EH (cell line): ENCODE measurements around the gene USP6.
"Not testable (repeated sequence)": the region's sequence is repeated elsewhere in the genome, so short reads cannot be mapped to it uniquely, and the experiment has no call there.

Source experiments
- DNase-seq: peaks from one replicate; pipeline ENCODE4 v3.0.0-alpha.2; 2015; ENCODE audit warnings: low read depth

USP6 gene

DNA sequence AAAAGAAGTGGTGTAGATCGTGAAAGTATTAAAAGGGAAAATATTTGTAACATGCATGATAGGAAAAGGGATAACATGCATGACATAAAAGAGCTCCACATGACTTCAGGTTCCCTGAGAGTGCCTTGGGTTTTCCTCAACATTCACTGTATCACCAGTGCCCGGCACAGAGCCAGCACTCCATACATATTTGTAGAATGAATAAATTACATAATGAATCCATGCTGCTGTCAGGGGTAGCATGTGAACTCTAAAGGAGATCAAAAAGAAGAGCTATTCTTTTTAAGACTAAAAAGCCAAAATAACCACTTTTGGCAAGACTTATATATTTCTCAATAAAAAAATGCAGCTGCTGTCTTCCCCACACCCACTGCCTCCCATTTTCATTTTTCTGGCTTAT is 78.5 kb downstream of the USP6 start:
- DNase-seq = peak; percentile 30

DNA sequence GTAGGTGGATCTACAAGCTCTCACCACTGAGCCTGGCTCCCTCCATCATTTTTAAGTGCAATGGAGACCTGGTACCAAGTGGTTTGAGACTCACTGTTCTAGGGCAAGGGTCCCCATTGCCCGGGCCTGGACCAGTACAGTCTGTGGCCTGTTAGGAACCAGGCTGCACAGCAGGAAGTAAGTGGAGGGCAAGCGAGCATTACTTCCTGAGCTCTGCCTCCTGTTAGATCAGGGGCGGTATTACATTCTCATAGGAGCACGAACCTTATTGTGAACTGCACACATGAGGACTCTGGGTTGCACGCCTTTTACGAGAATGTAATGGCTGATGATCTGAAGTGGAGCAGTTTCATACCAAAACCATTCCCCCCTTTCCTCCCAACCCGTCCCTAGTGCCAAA is 82.6 kb downstream of the USP6 start:
- DNase-seq = no peak

DNA sequence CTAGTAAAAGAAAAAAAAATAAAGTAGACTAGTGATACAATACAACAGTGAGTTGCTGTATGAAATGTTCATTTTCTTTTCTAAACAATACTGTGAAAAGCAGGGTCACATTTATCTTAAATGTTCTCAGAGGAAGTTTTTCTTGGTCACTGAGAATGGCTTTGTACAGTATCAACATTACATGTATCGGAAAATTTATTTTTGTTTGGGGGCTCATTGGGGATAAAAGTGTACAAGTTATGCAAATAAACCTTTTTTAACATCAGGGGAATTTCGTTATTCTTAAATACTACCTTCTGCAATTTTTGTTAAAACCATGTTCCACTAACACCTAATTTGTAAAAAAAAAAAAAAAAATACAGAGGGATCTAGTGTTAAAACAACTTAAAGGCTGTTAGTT is 84.5 kb downstream of the USP6 start:
- no peak for DNase-seq

DNA sequence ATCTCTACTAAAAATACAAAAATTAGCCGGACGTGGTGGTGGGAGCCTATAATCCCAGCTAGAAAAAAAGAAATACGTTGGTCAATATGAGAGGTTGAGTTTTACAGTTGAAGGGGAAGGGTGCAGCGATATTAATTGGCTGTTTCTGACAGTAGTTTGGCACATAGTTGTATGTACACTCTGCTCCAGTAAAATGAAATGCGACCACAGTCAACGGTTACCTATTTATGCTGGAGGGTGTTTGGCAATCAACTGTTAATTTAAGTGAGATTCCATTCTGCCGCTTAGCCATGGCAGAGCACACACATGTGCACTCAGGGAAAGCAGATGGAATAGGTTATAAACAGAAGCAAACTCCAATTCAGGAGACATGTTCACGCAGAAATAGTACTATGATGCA is 85.2 kb downstream of the USP6 start:
- no peak for DNase-seq

DNA sequence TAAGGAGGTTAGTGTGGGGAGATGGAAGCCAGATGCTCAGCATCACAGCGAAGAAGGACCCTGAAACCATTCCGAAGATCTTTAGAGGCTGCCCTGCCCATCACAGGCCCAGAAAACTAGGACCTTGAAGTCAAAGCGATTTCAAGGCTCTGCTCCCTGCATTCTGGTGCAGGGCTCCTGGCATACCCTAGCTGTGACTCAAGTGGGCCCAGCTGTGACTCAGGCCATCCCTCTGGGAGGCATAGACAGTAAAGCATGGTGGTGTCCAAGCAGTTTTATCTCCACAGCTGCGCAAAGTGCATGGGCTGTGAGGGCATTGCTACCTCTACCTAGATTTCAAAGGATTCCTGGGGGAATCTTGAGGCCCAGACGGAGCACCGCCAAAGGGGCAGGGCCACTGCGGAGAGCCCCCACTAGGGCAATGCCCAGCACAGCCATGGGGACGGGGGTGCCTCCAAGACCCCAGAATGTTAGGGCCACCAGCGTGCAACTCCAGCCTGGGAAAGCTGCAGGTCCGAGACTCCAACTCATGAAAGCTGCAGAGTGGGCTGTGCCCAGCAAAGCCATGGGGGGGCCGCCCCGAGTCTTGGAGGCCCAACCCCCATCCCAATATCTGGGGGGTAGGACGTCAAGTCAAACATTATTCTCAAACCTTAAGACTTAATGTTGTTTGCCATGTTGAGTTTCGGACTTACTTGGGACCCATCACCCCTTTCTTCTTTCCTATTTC is 87.5 kb downstream of the USP6 start:
- DNase-seq = peak; percentile 56

DNA sequence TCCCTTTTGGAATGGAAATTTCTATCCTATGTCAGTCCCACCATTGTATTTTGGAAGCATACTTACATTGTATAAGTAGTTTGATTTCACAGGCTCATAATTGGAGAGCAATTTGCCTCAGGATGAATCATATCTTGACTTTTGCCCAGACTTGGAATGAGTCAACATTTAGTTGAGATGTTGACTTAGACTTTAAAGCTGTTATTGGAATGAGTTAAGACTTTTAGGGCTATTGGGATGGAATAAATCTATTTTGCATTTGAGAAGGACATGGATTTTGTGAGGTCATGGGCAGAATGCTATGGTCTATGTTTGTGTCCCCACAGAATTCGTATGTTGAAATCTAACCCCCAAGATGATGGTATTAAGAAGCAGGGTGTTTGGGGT is 88.1 kb downstream of the USP6 start:
- peak; percentile 73 for DNase-seq

DNA sequence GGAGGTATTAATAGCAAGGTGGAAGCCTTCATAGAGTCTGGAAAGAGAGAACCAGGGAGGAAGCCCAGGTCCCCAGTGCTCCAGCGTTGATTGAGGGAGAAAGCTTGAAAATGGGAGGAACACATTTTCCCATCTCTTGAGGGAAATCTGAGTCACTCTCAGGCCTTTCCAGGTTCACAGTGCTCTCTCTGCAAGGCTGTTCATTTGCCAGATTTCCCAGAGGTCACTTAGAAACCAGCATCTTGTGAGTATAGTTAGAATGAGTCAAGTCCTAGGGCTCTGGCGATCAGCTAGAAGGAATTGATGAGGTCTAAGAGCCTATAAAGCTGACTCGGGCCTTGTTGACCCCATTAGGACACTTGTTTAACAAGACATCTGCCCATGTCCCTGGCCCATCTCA is 93.6 kb downstream of the USP6 start:
- DNase-seq = peak; percentile 20

DNA sequence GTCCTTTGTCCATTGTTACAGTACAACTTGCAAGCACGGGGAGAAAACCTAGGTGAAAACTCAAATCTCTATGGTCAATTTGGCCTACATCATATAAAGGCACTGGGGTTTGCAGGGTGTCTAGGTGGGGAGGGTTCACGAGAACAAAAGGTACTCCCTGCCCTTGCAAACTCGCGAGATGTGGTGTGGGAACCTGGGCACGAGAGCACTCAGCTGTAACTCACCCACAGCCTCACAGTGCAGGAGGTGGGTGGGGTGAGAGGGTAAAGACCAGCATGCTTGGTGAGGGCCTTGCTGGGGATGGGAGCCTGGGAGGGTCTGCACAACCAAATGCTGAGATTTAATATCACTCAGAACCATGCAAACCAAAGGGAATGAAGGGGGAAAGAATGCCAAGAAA is 94.3 kb downstream of the USP6 start:
- no peak for DNase-seq

DNA sequence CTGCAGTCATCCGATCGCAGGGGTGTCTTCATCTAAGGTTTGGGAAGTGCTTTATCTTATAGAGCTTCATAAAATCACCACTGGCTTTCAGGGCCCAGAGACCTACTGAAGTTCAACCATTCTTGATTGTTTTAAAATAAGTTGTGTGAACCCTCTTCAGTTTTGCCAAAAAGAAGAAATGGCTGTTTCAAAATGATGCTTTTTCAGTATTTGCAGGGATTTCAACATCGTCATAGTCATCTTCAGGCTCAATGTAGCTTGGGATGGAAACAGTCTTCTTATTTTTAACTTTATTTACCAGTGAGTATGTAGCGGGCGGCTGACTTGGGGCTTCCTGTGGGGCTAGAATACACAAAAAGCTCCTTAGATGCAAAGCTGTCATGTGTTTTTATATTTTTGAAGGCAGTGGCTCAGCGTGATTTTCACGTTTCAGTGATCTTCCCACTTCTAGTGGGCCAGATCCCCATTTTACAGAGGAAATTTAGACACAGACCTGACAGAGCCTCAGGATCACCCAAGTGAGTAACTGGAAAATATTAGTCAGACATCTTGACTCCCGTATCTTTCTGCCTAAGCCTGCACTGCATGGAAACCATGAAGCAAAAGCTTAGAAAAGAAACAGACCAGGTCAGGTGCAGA is 94.9 kb downstream of the USP6 start:
- DNase-seq = no peak

DNA sequence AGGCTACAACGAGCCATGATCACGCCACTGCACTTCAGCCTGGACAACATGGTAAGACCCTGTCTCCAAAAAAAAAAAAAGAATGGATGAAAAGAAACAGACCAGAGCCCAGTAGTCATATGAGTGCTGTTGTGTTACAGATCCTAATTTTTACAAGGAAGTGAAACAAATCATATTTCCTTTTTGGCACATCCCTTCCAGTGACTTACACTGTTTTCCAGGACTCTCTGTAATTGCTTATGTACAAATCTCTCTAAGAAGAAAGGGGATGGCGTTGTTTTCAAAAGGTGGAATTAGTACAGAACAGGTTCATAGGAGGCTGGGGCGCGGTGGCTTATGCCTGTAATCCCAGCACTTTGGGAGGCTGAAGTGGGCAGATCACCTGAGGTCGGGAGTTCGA is 95.6 kb downstream of the USP6 start:
- no peak for DNase-seq

DNA sequence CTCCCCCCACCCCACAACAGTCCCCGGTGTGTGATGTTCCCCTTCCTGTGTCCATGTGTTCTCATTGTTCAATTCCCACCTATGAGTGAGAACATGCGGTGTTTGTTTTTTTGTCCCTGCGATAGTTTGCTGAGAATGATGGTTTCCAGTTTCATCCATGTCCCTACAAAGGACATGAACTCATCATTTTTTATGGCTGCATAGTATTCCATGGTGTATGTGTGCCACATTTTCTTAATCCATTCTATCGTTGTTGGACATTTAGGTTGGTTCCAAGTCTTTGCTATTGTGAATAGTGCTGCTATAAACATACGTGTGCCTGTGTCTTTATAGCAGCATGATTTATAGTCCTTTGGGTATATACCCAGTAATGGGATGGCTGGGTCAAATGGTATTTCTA is 101.7 kb downstream of the USP6 start:
- not testable (repeated sequence) for DNase-seq

DNA sequence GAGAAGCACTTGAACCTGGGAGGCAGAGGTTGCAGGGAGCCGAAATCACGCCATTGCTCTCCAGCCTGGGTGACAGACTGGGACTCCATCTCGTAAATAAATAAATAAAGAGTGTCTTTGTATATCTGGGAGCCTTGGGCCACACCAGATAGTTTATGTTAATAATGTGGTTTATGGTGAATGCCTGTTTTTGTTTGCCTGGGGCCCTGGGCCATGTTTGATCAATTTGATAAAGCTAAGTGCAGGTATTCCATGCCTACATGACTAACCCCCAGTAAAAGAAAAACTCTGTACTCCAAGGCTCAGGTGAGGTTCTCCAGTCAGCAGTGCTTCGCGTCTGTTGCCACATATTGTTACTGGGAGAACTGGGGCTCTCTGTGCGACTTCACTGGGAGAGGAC is 103.7 kb downstream of the USP6 start:
- DNase-seq = no peak

DNA sequence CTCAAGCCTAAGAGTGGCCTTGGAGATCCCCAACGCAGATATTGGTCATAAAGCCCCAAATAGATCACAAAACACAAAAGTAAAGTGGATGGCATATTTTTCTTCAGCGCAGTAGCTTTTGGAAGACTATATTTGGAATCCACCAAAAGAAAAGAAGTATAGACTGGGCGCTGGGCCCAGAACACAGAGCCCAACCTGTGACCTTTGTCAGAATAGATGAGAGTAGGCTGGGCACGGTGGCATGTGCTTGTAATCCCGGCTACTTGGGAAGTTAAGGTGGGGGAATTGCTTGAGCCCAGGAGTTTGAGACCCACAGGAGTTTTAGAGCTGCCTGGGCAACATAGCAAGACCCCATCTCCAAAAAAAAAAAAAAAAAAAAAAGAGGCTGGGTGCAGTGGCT is 104.2 kb downstream of the USP6 start:
- DNase-seq = no peak

DNA sequence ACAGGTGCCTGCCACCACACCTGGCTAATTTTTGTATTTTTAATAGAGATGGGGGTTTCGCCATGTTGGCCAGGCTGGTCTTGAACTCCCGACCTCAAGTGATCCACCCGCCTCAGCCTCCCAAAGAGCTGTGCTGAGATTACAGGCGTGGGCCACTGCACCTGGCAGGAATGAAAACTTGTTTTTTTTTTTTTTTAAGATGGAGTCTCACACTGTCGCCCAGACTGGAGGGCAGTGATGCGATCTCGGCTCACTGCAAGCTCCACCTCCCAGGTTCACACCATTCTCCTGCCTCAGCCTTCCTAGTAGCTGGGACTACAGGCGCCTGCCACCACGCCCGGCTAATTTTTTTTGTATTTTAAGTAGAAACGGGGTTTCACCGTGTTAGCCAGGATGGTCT is 106.1 kb downstream of the USP6 start:
- not testable (repeated sequence) for DNase-seq
